PFSK-1 (cell line): ENCODE measurements around the gene NLGN2.

Experiments
- POLR2AphosphoS5 ChIP-seq: IDR thresholded peaks from 2 replicates; pipeline ENCODE4 v1.6.1; 2012; ENCODE audit warnings: low read depth, mild to moderate bottlenecking, control low read depth, low read length, moderate library complexity
- REST ChIP-seq, 2 experiments: IDR thresholded peaks; 2 replicates each; pipeline versions ENCODE4 v1.6.1 to v1.8.0; 2011 to 2012; ENCODE audit warnings: low read depth in 2 of 2, low read length in 2 of 2, control low read depth in 1 of 2, inconsistent platforms in 1 of 2, mild to moderate bottlenecking in 1 of 2, moderate library complexity in 1 of 2; ENCODE audit not compliant: insufficient read depth in 1 of 2
- SIN3A ChIP-seq: IDR thresholded peaks from 2 replicates; pipeline ENCODE4 v1.6.1; 2012; ENCODE audit warnings: mild to moderate bottlenecking, low read length, moderate library complexity, borderline replicate concordance; ENCODE audit not compliant: insufficient read depth
- TAF1 ChIP-seq: IDR thresholded peaks from 2 replicates; pipeline ENCODE4 v1.6.1; 2012; ENCODE audit warnings: low read length, control low read depth, borderline replicate concordance; ENCODE audit not compliant: insufficient read depth

GRCh38 chr17:7462474-7463371 is 55.1 kb downstream of the NLGN2 start:
- TF ChIP-seq REST (IDR thresholded peaks at IDR 0.05; ENCODE audit: insufficient read depth in 1 of 2, low read depth in 2 of 2, low read length in 2 of 2), result no peak
- 0 out of 2 replicates have a peak, but pooled peaks have one; percentile 5 for TF ChIP-seq POLR2AphosphoS5
- no peak for TF ChIP-seq TAF1
- no peak for TF ChIP-seq SIN3A
